Endothelial cell of umbilical vein (primary cell): Measurements from ENCODE around the gene ERAL1. TPM values are rescaled to one million over a fixed set of nuclear protein-coding genes. Genes with fewer than 3 reads are reported as not detected.

Experiments used
- BruUV-seq: library from RNA; stranded (reverse); fragments of 400-500 nt; replicated peaks from 2 replicates; lab custom pipeline; 2021; lab: Mats Ljungman, UMichigan
- CTCF ChIA-PET: fragments of 300-600, 350-600 bp; sonication (Branson Sonifier 250); formaldehyde crosslinking; loops from one replicate; lab custom pipeline; 2021; ENCODE audit warnings: antibody characterized with exemption, inconsistent platforms; lab: Charles Lee
- POLR2A ChIA-PET: fragments of 300-600, 350-600 bp; sonication (Branson Sonifier 250); formaldehyde crosslinking; loops from one replicate; lab custom pipeline; 2021; ENCODE audit warnings: antibody characterized with exemption, inconsistent platforms; lab: Charles Lee
- DNase-seq: peaks from one replicate; pipeline ENCODE4 v3.0.0-alpha.2; 2011; ENCODE audit warnings: low read depth, low spot score
- FAIRE-seq: peaks from 2 replicates; lab custom pipeline; 2011; peaks lifted over from hg19 to GRCh38; lab: Jason Lieb, UNC
- H2AFZ ChIP-seq: 2 replicates; pipeline ENCODE4 v1.6.0; 2012; ENCODE audit warnings: low read depth, low read length, control low read depth, inconsistent platforms
- H3K27ac ChIP-seq: 2 replicates; pipeline ENCODE4 v1.5.1; 2011; ENCODE audit warnings: low read depth, mild to moderate bottlenecking, control low read depth, low read length, moderate library complexity; ENCODE audit not compliant: insufficient read depth
- H3K27me3 ChIP-seq, 2 experiments: 2 replicates each; pipeline versions ENCODE4 v1.6.0 to v1.6.1; 2011; ENCODE audit warnings: low read length in 2 of 2, mixed read lengths in 1 of 2; ENCODE audit not compliant: control insufficient read depth in 2 of 2, insufficient read depth in 2 of 2
- H3K36me3 ChIP-seq, 2 experiments: 2 replicates in 1 of 2; 3 replicates in 1 of 2; pipeline ENCODE4 v1.5.1; 2011; ENCODE audit warnings: low read length in 2 of 2, mild to moderate bottlenecking in 1 of 2, moderate library complexity in 1 of 2; ENCODE audit not compliant: control insufficient read depth in 2 of 2, insufficient read depth in 2 of 2; ENCODE audit errors: extremely low read depth in 1 of 2
- H3K4me1 ChIP-seq: 3 replicates; pipeline ENCODE4 v1.5.1; 2011; ENCODE audit warnings: mild to moderate bottlenecking, low read length; ENCODE audit not compliant: control insufficient read depth, insufficient read depth; ENCODE audit errors: extremely low read depth
- H3K4me2 ChIP-seq: 2 replicates; pipeline ENCODE4 v1.6.1; 2011; ENCODE audit warnings: low read length, control low read depth, mixed read lengths; ENCODE audit not compliant: insufficient read depth
- H3K4me3 ChIP-seq, 3 experiments: fragments of 200-600 bp in 1 of 3; sonication (generic), shearing (Covaris generic) in 1 of 3; replicated peaks in 1 of 3; 2 replicates each; pipeline ENCODE4 v1.5.1; 2011 to 2016; ENCODE audit warnings: control low read depth in 3 of 3, low read length in 3 of 3, mild to moderate bottlenecking in 2 of 3, inconsistent platforms in 1 of 3, low read depth in 1 of 3, moderate library complexity in 1 of 3; ENCODE audit not compliant: insufficient read depth in 1 of 3
- H3K79me2 ChIP-seq: 2 replicates; pipeline ENCODE4 v1.6.0; 2012; ENCODE audit warnings: low read length, inconsistent platforms; ENCODE audit not compliant: control insufficient read depth, insufficient read depth
- H3K9ac ChIP-seq: replicated peaks from 2 replicates; pipeline ENCODE3; 2011; ENCODE audit warnings: low read length, control low read depth; ENCODE audit not compliant: insufficient read depth; ENCODE audit errors: extremely low read depth
- H3K9me1 ChIP-seq: replicated peaks from 3 replicates; pipeline ENCODE4 v1.6.0; 2011; ENCODE audit warnings: mild to moderate bottlenecking, low read length; ENCODE audit not compliant: control insufficient read depth, insufficient read depth; ENCODE audit errors: extremely low read depth
- H3K9me3 ChIP-seq: replicated peaks from 2 replicates; pipeline ENCODE4 v1.5.1; 2012; ENCODE audit warnings: low read length, inconsistent platforms; ENCODE audit not compliant: control insufficient read depth, insufficient read depth
- H4K20me1 ChIP-seq: replicated peaks from 2 replicates; pipeline ENCODE3; 2011; ENCODE audit warnings: mild to moderate bottlenecking, low read length; ENCODE audit not compliant: control insufficient read depth, insufficient read depth; ENCODE audit errors: extremely low read depth
- EZH2 ChIP-seq: IDR thresholded peaks from 2 replicates; pipeline ENCODE4 v1.6.1; 2012; ENCODE audit warnings: borderline replicate concordance, low read depth, mild to moderate bottlenecking, moderate library complexity, low read length, inconsistent platforms; ENCODE audit not compliant: severe bottlenecking
- FOS ChIP-seq: IDR thresholded peaks from 2 replicates; pipeline ENCODE4 v1.6.1; 2011; ENCODE audit warnings: mild to moderate bottlenecking, low read length, moderate library complexity, borderline replicate concordance; ENCODE audit not compliant: insufficient read depth
- GATA2 ChIP-seq: IDR thresholded peaks from 2 replicates; pipeline ENCODE4 v1.7.0; 2011; ENCODE audit warnings: low read depth, mild to moderate bottlenecking, moderate library complexity, mixed read lengths, low read length; ENCODE audit not compliant: insufficient read length, insufficient read depth
- JUN ChIP-seq: IDR thresholded peaks from 2 replicates; pipeline ENCODE4 v1.6.1; 2011; ENCODE audit warnings: borderline replicate concordance, low read depth; ENCODE audit not compliant: insufficient read length, insufficient read depth
- MYC ChIP-seq: IDR thresholded peaks from one replicate; pipeline ENCODE4 v1.6.1; 2011; ENCODE audit warnings: mild to moderate bottlenecking, low read depth, low read length
- POLR2A ChIP-seq: IDR thresholded peaks from 2 replicates; pipeline ENCODE4 v1.6.1; 2012; ENCODE audit warnings: low read depth, mild to moderate bottlenecking, control low read depth, low read length
- POLR2AphosphoS5 ChIP-seq: IDR thresholded peaks from 2 replicates; pipeline ENCODE4 v1.6.1; 2012; ENCODE audit warnings: low read depth, mild to moderate bottlenecking, control low read depth, low read length, moderate library complexity; ENCODE audit not compliant: insufficient read depth
- dilution Hi-C: fragments of 300-500 bp; cut with MboI; formaldehyde crosslinking; loops from one replicate; pipeline ENCODE4 v1.15.0; 2019; ENCODE audit warnings: low sequenced_read_pairs; ENCODE audit not compliant: extremely low pct_ligation_motif_present
- intact Hi-C: fragments of 100-400 bp; cut with micrococcal nuclease; formaldehyde crosslinking; loops from one replicate; pipeline ENCODE4 v1.10.0; 2022
- polyA plus RNA-seq, 4 experiments: library from polyadenylated mRNA; depleted of rRNA in 3 of 4; stranded (reverse) in 3 of 4; unstranded in 1 of 4; fragments of >200 nt; gene quantifications; 2 replicates each; pipeline versions ENCODE4 v1.2.1 to v1.2.3, GENCODE V29; 2011 to 2012; ENCODE audit warnings: missing spikeins in 1 of 4
- total RNA-seq: library from RNA; stranded (reverse); gene quantifications from 2 replicates; pipeline ENCODE4 v1.2.3, GENCODE V29; 2021
- TF ChIP-seq, protein P1 (sequence below): IDR thresholded peaks from 2 replicates; pipeline ENCODE4 v1.6.1; 2011; ENCODE audit not compliant: insufficient read depth, insufficient read length
- TF ChIP-seq, protein P2 (sequence below), 2 donors: IDR thresholded peaks; 1 replicate in 1 of 2; 2 replicates in 1 of 2; pipeline ENCODE4 v1.5.1; 2011; ENCODE audit warnings: low read length in 2 of 2, mild to moderate bottlenecking in 2 of 2, moderate library complexity in 2 of 2, control low read depth in 1 of 2, inconsistent platforms in 1 of 2, low read depth in 1 of 2; ENCODE audit not compliant: insufficient read depth in 1 of 2; ENCODE audit errors: extremely low read depth in 1 of 2

Gene ERAL1
- total and polyA plus RNA-seq, 2 donors (not counting 3 experiments of a cell fraction or from before 2014, with no cell fraction given), result 58.0 to 86.6 TPM

DNA sequence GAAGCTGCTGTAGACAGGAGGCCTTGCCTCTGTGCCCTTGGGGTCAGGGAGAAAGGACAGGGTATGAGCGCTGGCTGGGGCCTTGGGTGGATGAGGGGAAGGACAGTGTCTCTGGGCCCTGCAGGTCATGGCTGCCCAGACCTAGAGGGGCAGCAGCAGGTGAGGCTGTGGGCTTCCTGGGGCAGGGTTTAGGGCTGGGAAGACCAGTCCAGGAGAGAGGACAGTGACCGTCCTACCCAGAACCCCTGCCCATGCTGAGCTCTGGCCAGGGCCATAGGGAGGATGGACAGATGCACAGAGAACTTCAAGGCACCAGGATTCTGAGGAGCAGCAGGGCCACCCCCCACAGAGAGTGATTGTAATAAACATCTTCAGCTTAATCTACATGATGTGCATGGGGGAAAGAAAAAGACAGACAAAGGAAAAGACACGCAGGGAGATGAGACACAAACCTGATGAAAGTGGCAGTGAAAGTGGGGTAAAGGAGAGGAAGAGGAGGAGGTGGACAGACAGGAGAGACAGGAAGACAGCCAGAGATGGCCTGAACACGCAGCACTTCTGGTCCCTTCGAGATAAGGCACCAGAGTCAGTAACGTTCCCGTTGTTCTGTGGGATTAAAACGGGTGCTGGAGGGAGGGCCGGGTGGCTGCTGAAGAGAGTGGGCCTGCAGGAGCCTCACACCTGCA lies 25.2 kb downstream of the ERAL1 start:
- CTCF ChIA-PET, result interaction anchor here (1.6 to 3.0 kb wide), 8 partner anchors 10 to 153 kb away, joined by 6 to 47 read pairs (median 13); partner anchors contain the start of genes NEK8 and TLCD1
- TF ChIP-seq MYC (no peak), FOS (no peak), EZH2 (no peak), POLR2AphosphoS5 (no peak), GATA2 (no peak), POLR2A (no peak), JUN (no peak)
- TF ChIP-seq, protein P1, sequence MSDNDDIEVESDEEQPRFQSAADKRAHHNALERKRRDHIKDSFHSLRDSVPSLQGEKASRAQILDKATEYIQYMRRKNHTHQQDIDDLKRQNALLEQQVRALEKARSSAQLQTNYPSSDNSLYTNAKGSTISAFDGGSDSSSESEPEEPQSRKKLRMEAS, result no peak
- TF ChIP-seq, protein P2, sequence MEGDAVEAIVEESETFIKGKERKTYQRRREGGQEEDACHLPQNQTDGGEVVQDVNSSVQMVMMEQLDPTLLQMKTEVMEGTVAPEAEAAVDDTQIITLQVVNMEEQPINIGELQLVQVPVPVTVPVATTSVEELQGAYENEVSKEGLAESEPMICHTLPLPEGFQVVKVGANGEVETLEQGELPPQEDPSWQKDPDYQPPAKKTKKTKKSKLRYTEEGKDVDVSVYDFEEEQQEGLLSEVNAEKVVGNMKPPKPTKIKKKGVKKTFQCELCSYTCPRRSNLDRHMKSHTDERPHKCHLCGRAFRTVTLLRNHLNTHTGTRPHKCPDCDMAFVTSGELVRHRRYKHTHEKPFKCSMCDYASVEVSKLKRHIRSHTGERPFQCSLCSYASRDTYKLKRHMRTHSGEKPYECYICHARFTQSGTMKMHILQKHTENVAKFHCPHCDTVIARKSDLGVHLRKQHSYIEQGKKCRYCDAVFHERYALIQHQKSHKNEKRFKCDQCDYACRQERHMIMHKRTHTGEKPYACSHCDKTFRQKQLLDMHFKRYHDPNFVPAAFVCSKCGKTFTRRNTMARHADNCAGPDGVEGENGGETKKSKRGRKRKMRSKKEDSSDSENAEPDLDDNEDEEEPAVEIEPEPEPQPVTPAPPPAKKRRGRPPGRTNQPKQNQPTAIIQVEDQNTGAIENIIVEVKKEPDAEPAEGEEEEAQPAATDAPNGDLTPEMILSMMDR (IDR thresholded peaks at IDR 0.05; ENCODE audit: extremely low read depth in 1 of 2, insufficient read depth in 1 of 2, low read depth in 1 of 2, low read length in 2 of 2), result no peak
- Histone ChIP-seq H3K9me1 (no peaks in the 10 kb centered on the region), H4K20me1 (no peaks in the 10 kb centered on the region), H3K36me3 (peaks cover 11 to 51% of the 10 kb centered on the region in 2 experiments), H3K27ac (no peak overlapping the region), H3K4me2 (no peak overlapping the region), H3K4me3 (no peak overlapping the region), H3K4me1 (no peaks in the 10 kb centered on the region), H3K9ac (no peak overlapping the region), H3K9me3 (no peaks in the 10 kb centered on the region), H3K79me2 (no peaks in the 10 kb centered on the region), H3K27me3 (no peaks in the 10 kb centered on the region), H2AFZ (no peak overlapping the region)
- dilution Hi-C loops (no loop called here), intact Hi-C loops (loop anchor here (1.0 to 2.0 kb wide), 2 partner anchors 13 to 153 kb away; no protein-coding TSS in a partner anchor)
- FAIRE-seq, result no peak
- POLR2A ChIA-PET, result no interaction called here
- no peak for DNase-seq
- TSS peak; percentile 55 for BruUV-seq
